ENCODE data around the gene SPPL2B.

SPPL2B gene

DNA sequence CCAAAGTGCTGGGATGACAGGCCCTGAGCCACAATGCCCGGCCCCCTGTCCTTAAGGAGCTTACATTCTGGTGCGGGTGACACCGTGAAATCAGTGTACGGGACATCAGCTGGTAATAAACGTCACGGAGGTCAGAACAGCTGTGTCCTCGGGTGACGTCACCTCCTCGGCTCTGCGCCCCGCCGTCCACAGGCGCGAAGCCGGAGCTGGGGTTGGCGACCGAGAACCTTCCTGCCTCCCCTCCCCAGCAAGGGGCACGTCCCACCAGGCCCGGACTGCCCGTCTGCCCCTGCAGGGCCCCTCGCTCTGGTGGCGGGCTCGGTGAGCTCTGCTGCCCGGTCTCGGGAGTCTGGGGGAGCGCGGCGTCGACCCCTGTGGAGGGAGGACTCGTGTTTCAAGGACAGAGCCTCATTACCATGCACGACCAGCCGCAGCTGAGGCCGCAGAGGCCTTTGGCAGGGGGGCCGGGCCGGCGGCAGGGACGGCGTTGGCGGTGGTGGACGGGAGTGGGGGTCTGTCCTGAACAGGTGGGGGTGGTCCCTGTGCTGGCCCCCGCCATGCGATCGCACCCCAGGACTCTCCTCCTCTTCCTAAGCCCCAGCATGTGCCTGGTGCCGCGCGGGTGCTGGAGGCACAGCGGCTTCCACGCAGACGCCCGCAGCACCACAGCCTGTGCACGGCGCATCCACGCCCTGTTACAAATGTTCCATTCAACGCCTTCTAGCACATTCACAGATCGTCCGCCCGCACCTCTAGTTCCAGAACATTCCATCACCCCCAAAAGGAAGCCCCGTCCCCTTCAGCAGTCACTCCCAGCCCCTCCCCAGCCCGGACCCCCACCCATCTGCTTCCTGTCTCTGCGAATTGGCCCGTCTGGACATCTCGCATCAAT lies 25.9 kb upstream of the SPPL2B start:
- DNase-seq (ENCODE audit: low read depth in 2 of 2) = no peak

GRCh38 chr19:2303211-2303798 lies 25.2 kb upstream of the SPPL2B start:
- no peak for DNase-seq (ENCODE audit: low read depth in 2 of 2)

DNA sequence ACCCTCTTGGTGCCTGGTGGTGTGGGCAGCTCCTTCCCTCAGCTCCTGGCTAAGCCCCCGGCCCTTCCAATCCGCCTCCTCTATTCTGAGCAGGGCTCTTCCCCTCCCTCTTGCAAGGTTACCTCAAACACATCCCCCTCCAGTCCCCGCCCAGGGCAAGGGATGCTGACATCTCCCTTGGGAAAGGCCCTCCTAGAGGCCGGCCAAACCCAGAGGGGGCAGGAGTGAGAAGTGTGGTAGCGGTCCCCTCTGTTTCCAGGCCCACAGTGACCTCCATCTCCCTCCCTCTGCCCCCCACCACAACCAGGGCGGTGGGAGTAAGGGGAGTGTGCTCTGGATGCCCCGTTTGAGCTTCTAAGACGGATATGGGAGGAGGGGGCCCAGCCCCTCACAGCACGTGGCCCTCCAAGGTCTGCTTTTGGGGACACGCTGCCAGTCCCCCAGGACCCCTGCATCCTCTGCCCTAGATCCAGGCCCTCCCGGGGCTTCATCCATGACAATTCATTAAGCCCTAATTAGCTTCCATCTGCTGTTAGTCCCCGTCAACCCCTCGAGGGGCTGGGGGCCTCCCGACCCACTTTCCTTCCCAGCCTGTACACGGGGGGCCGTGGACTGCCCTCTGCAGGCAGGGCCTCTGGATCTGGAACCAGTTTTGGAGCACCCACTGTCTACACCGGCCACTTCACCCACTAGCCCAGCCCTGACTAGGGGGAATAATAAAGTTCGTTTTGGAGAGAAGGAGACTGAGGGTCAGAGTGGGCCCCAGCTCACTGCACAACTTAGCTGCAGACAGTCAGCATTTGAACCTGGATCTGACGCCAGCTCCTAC lies 22.8 kb upstream of the SPPL2B start:
- DNase-seq (ENCODE audit: low read depth in 2 of 2) = no peak

- no peak for DNase-seq (ENCODE audit: low read depth in 2 of 2)
Measured at GRCh38 chr19:2306281-2306806, 22.1 kb upstream of the SPPL2B start.

GRCh38 chr19:2306971-2307370 lies 21.5 kb upstream of the SPPL2B start:
- DNase-seq (ENCODE audit: low read depth in 2 of 2) = no peak

DNA sequence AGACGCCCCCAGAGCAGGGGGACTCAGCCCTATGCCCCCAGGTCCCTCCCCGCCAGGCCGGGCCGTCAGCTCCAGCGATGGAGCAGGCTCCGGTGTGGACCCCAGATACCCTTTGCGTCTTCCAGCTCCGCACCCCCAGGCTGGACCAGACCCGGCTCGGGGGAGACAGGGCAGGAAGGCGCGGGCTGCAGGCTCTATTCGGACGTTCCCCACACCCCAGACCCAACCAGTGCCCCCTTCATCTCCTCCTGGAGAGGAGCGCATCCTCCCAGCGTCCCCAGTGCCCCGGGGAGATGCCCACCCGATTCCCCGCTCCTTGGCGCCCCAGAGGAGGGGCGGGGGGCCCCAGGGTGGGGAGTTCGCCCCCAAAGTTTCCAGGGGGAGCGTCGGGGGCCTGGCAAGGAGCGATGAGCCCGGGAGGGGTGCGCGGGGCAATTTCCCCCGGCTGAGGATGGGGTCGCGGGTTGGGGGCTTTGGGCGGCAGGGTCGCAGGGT lies 20.9 kb upstream of the SPPL2B start:
- DNase-seq (ENCODE audit: low read depth in 2 of 2) = no peak

- DNase-seq (ENCODE audit: low read depth in 2 of 2) = no peak
Measured at GRCh38 chr19:2308114-2308556, 20.3 kb upstream of the SPPL2B start, which contains the start of gene LINGO3. LINGO3 (minus strand) TSS chr19:2308154; CDS start chr19:2291776, 16,378 bp downstream.

DNA sequence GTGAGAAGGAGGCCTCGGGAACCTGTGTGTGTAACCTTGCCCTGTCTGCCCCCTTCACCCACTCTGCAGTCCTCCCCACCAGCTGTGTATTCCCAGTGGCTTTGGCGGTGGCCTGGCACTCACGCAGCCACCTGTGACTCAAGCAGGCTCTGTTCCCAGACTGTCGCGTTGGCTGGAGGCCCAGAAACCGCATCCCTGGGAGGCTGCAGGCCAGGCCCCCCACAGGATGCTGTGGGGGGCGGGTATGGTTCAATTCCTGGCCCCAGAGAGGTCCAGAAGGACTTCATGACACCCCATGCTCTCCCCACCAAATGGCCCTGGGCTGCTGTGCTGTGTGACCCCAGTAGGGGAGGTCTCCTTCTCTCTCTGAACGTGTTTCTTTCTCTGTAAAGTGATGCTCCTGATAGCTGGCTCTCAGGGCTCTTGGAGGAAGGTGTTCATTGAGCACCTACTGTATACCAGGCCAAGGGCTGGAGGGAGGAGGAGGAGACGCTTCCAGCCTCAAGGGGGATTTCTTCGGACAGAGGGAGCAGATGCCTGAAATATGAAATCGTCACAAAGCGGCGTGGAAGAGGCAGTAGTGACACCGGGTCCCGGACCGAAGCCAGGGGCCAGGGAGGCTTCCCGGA lies 18.6 kb upstream of the SPPL2B start:
- DNase-seq (ENCODE audit: low read depth in 2 of 2) = no peak

DNA sequence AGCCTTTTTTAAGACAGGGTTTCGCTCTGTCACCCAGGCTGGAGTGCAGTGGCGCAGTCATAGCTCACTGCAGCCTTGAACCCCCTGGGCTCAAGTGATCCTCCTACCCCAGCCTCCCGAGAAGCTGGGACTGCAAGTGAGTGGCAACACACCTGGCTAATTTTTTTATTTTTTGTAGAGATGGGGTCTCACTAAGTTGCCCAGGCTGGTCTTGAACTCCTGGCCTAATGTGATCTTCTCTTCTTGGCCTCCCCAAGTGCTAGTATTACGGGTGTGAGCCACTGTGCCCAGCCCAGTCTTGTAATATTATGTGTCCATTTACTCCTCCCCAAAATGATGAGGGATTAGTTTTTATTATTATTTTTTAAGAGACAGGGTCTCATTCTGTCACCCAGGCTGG lies 17.4 kb upstream of the SPPL2B start:
- DNase-seq (ENCODE audit: low read depth in 2 of 2) = no peak

DNA sequence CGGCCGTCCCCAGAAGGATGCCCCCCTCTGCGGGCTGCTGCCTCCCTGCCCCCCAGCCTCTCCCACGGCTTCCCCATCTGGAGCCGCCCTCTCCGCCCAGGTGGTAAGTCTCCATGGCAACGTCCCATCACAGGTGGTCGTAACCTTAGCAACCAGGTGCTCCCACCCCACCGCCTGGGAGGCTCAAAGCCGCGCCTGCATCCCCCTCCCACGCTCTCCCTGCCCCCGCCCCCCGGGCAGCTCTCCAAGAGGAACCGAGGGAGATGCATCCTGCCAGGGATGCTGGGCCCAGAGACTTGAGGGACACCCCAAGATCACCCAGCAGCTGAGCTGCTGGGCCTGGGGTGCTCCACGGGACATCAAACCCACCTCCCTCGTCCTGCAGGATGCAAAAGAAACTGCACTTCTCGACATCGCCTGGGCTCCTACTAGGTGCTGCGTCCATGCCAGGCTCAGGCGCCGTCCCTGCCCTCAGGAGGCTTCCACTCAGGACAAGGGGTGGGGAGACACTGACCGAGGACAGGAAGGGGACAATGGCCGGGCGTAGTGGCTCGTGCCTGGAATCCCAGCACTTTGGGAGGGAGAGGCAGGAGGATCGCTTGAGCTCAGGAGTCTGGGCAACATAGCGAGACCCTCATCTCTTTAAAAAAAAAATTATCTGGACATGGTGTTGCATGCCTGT lies 15.5 kb upstream of the SPPL2B start:
- DNase-seq (ENCODE audit: low read depth in 2 of 2) = no peak

GRCh38 chr19:2315121-2315817 lies 13.2 kb upstream of the SPPL2B start:
- DNase-seq (ENCODE audit: low read depth in 2 of 2) = no peak

GRCh38 chr19:2315818-2316353 lies 12.6 kb upstream of the SPPL2B start:
- no peak for DNase-seq (ENCODE audit: low read depth in 2 of 2)

- DNase-seq (ENCODE audit: low read depth in 2 of 2) = no peak
Measured at GRCh38 chr19:2317300-2317699, 11.2 kb upstream of the SPPL2B start.

DNA sequence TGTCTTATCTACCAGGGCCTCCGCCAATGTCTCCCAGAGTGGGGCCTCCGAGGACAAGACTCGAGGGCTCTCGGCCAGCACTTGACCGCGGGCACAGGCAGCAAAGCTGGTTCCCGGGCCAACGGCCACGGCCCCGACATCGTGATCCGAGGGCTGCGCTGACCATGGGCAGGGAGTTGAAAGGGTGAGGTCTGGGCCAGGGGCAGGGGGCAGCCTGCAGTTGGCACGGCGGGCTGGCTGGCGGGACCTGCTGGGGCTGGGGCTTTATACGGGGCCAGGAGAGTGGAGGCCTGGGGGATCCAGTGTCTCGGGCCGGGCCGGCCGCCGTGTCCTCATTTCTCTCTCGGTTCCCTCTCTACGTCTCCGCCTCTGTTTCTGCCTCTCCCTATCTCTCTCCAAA lies 10.7 kb upstream of the SPPL2B start:
- no peak for DNase-seq (ENCODE audit: low read depth in 2 of 2)

DNA sequence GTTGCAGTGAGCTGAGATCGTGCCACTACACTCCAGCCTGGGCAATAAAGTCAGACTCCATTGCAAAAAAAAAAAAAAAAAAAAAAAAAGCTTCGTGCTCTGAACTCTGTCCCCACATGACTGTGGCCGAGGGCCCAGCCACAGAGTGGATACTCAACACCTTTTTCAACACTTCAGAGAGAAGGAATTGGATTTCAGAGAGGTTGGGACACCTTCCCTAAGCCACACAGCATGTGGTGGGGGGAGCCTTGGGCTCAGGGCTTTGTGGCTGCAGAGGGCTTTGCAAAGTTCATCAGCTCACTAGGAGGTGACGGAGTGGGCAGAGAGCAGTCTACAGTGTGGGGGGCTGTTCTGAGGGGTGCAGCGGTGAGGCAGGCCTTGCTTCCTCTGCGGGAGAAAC lies 9.6 kb upstream of the SPPL2B start:
- DNase-seq (ENCODE audit: low read depth in 2 of 2) = no peak

GRCh38 chr19:2319551-2319950 lies 8.9 kb upstream of the SPPL2B start:
- DNase-seq (ENCODE audit: low read depth in 2 of 2) = no peak

DNA sequence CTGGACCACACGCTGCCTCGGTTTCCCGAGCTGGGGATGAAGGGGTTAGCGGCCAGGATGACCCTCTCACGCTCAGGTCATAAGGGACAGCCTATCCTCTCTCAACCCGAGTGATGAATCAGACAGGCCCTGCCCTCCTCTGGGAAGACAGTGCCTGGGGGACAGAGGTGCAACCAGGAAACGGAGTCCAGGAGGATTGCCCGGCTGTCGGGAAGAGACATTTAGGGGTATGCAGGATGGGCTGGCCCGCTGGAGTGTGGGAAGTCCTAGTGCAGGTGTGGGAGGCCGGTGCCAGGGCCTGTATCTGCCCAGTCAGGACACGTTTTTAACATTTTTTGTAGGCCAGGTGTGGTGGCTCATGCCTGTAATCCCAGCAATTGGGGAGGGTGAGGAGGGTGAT lies 8.4 kb upstream of the SPPL2B start:
- no peak for DNase-seq (ENCODE audit: low read depth in 2 of 2)

- no peak for DNase-seq (ENCODE audit: low read depth in 2 of 2)
Measured at GRCh38 chr19:2320939-2321338, 7.5 kb upstream of the SPPL2B start.

GRCh38 chr19:2321565-2322283 lies 6.8 kb upstream of the SPPL2B start:
- no peak for DNase-seq (ENCODE audit: low read depth in 2 of 2)
